Small intestine (tissue), 7 donors: ENCODE results near the gene GRM8. TPM values are rescaled to one million over a fixed set of nuclear protein-coding genes. Genes with fewer than 3 reads are reported as not detected.

Experiments used
- DNase-seq, 2 donors: peaks; one replicate each; pipeline versions ENCODE4 v3.0.0 to v3.0.0-alpha.2; 2013
- FAIRE-seq: peaks from 2 replicates; lab custom pipeline; 2012; peaks lifted over from hg19 to GRCh38; lab: Jason Lieb, UNC
- H3K27ac ChIP-seq, 3 donors: one replicate each; pipeline ENCODE4 v1.5.1; 2013; ENCODE audit warnings: low read length in 2 of 3, mild to moderate bottlenecking in 2 of 3, control low read depth in 1 of 3, inconsistent platforms in 1 of 3, low read depth in 1 of 3, moderate library complexity in 1 of 3
- H3K27me3 ChIP-seq, 3 donors: one replicate each; pipeline ENCODE4 v1.6.1; 2013; ENCODE audit warnings: low read length in 3 of 3, inconsistent platforms in 1 of 3; ENCODE audit not compliant: control insufficient read depth in 3 of 3, insufficient read depth in 3 of 3
- H3K36me3 ChIP-seq, 3 donors: one replicate each; pipeline ENCODE4 v1.6.1; 2013; ENCODE audit warnings: low read length in 3 of 3, inconsistent platforms in 1 of 3, low read depth in 1 of 3, mild to moderate bottlenecking in 1 of 3, moderate library complexity in 1 of 3; ENCODE audit not compliant: control insufficient read depth in 3 of 3, insufficient read depth in 2 of 3
- H3K4me1 ChIP-seq, 3 donors: one replicate each; pipeline ENCODE4 v1.6.1; 2013; ENCODE audit warnings: low read length in 2 of 3, inconsistent platforms in 1 of 3, low read depth in 1 of 3, mild to moderate bottlenecking in 1 of 3, moderate library complexity in 1 of 3; ENCODE audit not compliant: control insufficient read depth in 3 of 3, insufficient read depth in 2 of 3
- H3K4me3 ChIP-seq, 3 donors: one replicate each; pipeline ENCODE4 v1.5.1; 2013; ENCODE audit warnings: low read length in 3 of 3, control low read depth in 1 of 3, inconsistent platforms in 1 of 3, low read depth in 1 of 3, mild to moderate bottlenecking in 1 of 3, moderate library complexity in 1 of 3
- H3K9me3 ChIP-seq, 2 donors: one replicate each; pipeline ENCODE4 v1.6.1; 2013; ENCODE audit warnings: low read depth in 1 of 2, low read length in 1 of 2; ENCODE audit not compliant: control insufficient read depth in 2 of 2, insufficient read depth in 1 of 2
- WGBS, 3 donors: extraction: QIAGEN DNeasy Blood & Tissue Kit; methylation state at CpG; one replicate each; pipeline ENCODE4 v1.1.7; 2013; 5-methylcytosine and 5-hydroxymethylcytosine counted together
- polyA plus RNA-seq, 4 donors: library from polyadenylated mRNA; stranded (reverse) in 3 of 4; unstranded in 1 of 4; fragments of 200-250 nt in 3 of 4; fragments of 120-200 nt in 1 of 4; gene quantifications; one replicate each; pipeline versions ENCODE4 v1.2.1 to v1.2.3, GENCODE V29; 2013
- donor health status: healthy with polysubstance abuse.
- donor health status: control.
- donor health status: control.
- donor health status: Bipolar disorder and iron deficiency.
- donor health status: healthy.

GRM8 gene
- polyA plus RNA-seq, 4 donors = 0.07 to 0.12 TPM; not detected in 2

- H3K9me3 ChIP-seq = peaks cover 0 to 7% of the 10 kb centered on the region in 2 donors
- no peak overlapping the region for H3K27ac ChIP-seq
- WGBS, 3 donors = 18 to 51% (median 43%) methylated on average over 4 of the region's 4 CpGs
- no peaks in the 10 kb centered on the region for H3K4me1 ChIP-seq
- FAIRE-seq = no peak
- DNase-seq = no peak
- no peaks in the 10 kb centered on the region for H3K36me3 ChIP-seq
- H3K27me3 ChIP-seq = no peaks in the 10 kb centered on the region
- H3K4me3 ChIP-seq = no peak overlapping the region
Measured at GRCh38 chr7:126988022-126988421, 264.7 kb downstream of the GRM8 start.

DNA sequence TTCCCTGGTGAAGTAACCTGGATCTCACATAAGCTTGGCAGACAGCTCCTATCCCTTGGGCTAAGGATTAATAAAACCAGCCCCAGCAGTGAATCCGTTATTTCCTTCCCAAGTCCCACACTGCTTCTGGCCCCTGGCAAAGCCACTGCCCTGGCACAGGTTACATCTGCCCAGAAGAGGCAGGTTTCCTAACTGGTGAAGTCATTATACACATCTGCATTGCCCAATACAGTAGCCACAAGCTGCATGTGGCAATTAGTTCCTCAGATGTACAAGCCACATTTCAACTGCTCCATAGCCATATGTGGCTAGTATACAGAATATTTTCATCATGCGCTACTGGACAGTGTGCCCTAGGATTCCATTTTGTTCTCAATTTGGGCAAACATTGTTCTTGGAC is 273.0 kb downstream of the GRM8 start:
- no peaks in the 10 kb centered on the region for H3K36me3 ChIP-seq
- 61 to 71% (median 71%) methylated on average over 2 of the region's 2 CpGs for WGBS, 3 donors
- FAIRE-seq = no peak

GRCh38 chr7:126978865-126979264 is 273.9 kb downstream of the GRM8 start:
- DNase-seq (no peak), FAIRE-seq (no peak)
- Histone ChIP-seq H3K36me3 (no peaks in the 10 kb centered on the region), H3K9me3 (no peaks in the 10 kb centered on the region), H3K27ac (no peak overlapping the region), H3K4me1 (no peaks in the 10 kb centered on the region), H3K4me3 (no peak overlapping the region), H3K27me3 (peaks cover 0 to 4% (median 0%) of the 10 kb centered on the region in 3 donors)
- WGBS, 3 donors = 70 to 75% (median 73%) methylated on average over 3 of the region's 3 CpGs

More for the DNA sequence above, 273.0 kb downstream of the GRM8 start:
- no peak for DNase-seq
- Histone ChIP-seq H3K9me3 (peaks cover 0 to 4% of the 10 kb centered on the region in 2 donors), H3K4me3 (no peak overlapping the region), H3K27me3 (peaks cover 0 to 4% (median 0%) of the 10 kb centered on the region in 3 donors), H3K4me1 (no peaks in the 10 kb centered on the region), H3K27ac (no peak overlapping the region)

DNA sequence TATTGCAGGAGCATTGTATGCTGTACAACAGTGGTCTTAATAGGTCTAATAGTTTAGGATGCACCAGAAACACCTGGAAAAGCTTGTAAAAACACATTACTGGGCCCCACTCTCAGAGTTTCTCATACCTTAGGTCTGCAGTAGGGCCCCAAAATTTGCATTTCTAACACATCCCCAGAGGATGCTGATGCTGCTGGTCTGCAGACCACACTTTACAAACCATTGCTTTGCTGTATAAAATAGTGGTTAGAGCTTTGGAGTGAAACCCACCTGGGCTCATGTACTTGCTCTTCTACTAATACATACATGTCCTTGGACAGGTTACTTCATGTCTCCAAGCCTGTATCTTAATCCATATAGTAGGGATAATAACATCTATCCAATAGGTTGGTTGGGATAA is 279.7 kb downstream of the GRM8 start:
- no peaks in the 10 kb centered on the region for H3K4me1 ChIP-seq
- no peak overlapping the region for H3K4me3 ChIP-seq
- no peaks in the 10 kb centered on the region for H3K36me3 ChIP-seq
- FAIRE-seq = no peak
- no peak for DNase-seq
- H3K9me3 ChIP-seq = no peaks in the 10 kb centered on the region
- no peak overlapping the region for H3K27ac ChIP-seq
- H3K27me3 ChIP-seq = no peaks in the 10 kb centered on the region

DNA sequence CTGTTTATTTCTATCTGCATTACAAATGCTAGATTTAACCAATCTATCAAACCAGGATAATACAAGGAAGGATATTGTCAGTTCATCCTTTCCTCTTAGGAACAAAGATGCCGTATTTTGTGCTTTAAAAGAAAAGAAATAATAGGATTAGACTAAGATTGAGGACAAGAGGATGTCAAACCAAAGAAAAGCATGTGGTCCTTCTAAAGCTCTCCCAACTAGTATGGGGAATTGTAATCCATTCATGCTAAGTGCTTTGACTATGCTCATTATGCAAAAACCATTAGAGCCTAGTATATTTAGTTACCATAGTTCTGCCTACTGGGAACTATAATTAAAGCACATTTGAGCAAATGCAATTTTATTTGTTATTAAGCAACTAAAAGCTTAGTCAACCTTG is 280.2 kb downstream of the GRM8 start:
- H3K36me3 ChIP-seq = no peaks in the 10 kb centered on the region
- DNase-seq (no peak), FAIRE-seq (no peak)
- H3K27ac ChIP-seq = no peak overlapping the region
- H3K27me3 ChIP-seq = no peaks in the 10 kb centered on the region
- H3K9me3 ChIP-seq = no peaks in the 10 kb centered on the region
- H3K4me1 ChIP-seq = no peaks in the 10 kb centered on the region
- no peak overlapping the region for H3K4me3 ChIP-seq
- WGBS, 3 donors = 78 to 93% (median 81%) methylated on average over 1 of the region's 1 CpG

DNA sequence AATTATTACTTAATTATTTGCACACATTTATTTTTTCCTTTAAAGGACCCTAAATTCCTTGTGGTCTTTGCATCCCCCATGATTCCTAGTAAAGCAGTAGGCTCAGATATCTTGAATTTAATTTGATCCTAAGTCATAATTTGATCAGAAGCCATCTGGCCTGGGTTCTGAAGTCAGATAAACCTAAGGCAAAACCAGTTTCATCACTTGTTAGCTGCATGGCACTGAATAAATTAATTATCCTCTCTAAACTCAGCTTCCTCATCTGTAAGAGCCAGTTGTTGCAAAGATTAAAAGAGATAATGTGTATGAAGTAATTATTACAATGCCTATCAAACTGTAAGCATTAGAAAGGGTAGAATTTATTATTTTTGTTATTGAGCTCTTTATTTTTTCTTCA is 293.1 kb downstream of the GRM8 start:
- H3K27me3 ChIP-seq = no peaks in the 10 kb centered on the region
- no peak for DNase-seq
- H3K27ac ChIP-seq = no peak overlapping the region
- FAIRE-seq = no peak
- H3K9me3 ChIP-seq = peaks cover 0 to 7% of the 10 kb centered on the region in 2 donors
- no peak overlapping the region for H3K4me3 ChIP-seq
- no peaks in the 10 kb centered on the region for H3K36me3 ChIP-seq
- H3K4me1 ChIP-seq = no peaks in the 10 kb centered on the region

DNA sequence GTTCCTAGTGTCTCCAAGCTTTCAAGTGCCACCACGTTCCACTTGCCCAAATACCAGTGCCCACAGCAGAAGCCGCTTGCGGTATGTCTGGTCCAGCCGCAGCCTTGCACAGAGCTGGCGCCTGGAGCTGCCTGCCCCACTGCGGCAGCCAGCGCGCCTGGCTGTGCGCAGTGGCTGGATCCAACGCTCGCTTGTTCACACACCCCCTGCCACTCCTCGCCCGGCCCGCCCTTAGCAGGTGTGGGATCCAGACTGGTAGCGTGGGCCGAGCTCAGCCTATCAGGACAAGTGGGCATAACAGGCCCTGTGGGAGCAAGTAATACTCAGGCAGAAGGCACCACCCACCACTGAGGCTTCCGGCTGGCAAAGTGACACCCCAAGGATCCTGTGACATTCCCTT is 294.4 kb downstream of the GRM8 start:
- DNase-seq (no peak), FAIRE-seq (no peak)

GRCh38 chr7:126957443-126957842 is 295.3 kb downstream of the GRM8 start:
- FAIRE-seq = no peak
- no peak overlapping the region for H3K4me3 ChIP-seq
- 77 to 81% (median 78%) methylated on average over 7 to 9 of the region's 9 CpGs for WGBS, 3 donors
- no peak overlapping the region for H3K27ac ChIP-seq
- H3K9me3 ChIP-seq = peaks cover 0 to 7% of the 10 kb centered on the region in 2 donors
- no peaks in the 10 kb centered on the region for H3K27me3 ChIP-seq
- no peak for DNase-seq
- no peaks in the 10 kb centered on the region for H3K4me1 ChIP-seq
- H3K36me3 ChIP-seq = no peaks in the 10 kb centered on the region

More for the DNA sequence above, 294.4 kb downstream of the GRM8 start:
- Histone ChIP-seq H3K36me3 (no peaks in the 10 kb centered on the region), H3K9me3 (peaks cover 0 to 7% of the 10 kb centered on the region in 2 donors), H3K4me1 (no peaks in the 10 kb centered on the region), H3K27ac (no peak overlapping the region), H3K4me3 (no peak overlapping the region), H3K27me3 (no peaks in the 10 kb centered on the region)
- 93 to 96% (median 94%) methylated on average over 17 of the region's 17 CpGs for WGBS, 3 donors

- no peaks in the 10 kb centered on the region for H3K4me1 ChIP-seq
- DNase-seq = no peak
- H3K27ac ChIP-seq = no peak overlapping the region
- H3K27me3 ChIP-seq = no peaks in the 10 kb centered on the region
- no peaks in the 10 kb centered on the region for H3K36me3 ChIP-seq
- no peak overlapping the region for H3K4me3 ChIP-seq
- H3K9me3 ChIP-seq = peaks cover 0 to 7% of the 10 kb centered on the region in 2 donors
- 14 to 34% (median 20%) methylated on average over 2 of the region's 2 CpGs for WGBS, 3 donors
- no peak for FAIRE-seq
Measured at GRCh38 chr7:126953461-126953860, 299.3 kb downstream of the GRM8 start.
